Fibroblast of skin of left quadriceps (primary cell): Measurements from ENCODE around the gene BTBD9.

ENCODE experiments used
- DNase-seq, 2 experiments: peaks; one replicate each; pipeline ENCODE4 v3.0.0-alpha.2; 2013; ENCODE audit warnings: low read depth in 2 of 2

BTBD9 gene

DNA sequence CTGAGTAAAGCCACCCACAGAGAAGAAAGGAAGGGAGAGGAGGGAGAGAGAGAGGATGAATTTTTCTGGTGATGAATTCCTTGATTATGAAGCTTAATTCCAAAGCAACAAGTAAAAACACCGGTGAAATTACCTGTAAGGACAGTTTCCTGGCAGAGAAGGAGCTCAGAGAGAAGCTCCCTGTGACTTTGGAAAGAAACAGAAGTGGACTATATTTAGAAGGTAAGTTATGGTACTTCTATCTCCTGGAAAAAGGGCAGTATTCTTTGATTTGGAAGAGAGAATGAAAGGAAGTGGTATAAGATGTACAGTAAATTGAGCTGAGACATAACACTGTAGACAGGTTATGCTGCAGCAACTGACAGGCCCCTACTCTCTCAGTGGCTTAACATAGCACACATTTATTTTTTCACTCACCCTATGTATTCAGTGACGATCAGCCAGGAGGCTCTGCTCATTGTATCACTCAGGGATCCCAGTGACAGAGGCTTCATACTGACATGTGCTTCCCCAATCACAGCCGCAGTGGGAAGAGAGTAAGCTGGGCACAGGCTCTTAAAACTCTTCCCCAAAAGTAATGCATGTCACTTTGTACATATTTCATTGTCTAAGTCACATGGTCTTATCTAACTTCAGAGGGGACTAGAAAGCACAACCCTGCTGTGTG lies 349.5 kb downstream of the BTBD9 start:
- no peak for DNase-seq

- DNase-seq = no peak
Measured at GRCh38 chr6:38287487-38287886, 352.2 kb downstream of the BTBD9 start.

DNA sequence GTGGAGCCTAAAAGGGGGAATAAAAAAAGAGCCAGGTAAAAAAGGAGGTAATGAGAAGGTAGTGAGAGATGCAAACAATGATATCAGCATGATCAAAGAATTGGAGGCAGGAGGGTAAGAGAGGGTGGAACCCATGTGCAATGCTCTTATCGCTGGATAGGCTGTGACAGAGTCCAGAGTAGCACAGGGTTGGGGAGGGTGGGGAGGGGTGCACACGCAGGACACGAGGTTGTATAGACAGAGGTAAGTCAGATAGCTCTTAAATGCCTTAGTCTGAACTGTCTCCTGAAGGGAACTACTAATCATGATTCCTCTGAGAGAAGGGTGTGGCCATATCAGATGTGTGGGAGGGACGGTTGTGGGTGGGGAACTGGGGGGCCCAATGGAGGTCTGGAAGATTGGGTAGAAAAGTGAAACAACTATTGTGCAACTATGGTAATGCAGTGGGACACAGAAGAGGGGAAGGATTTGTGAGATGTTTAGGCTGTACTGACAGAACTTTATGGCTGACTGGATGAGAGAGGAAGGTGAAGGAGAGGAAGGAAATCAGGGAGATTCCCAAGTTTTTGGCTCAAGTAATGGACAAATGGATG lies 354.8 kb downstream of the BTBD9 start:
- DNase-seq = no peak

GRCh38 chr6:38283734-38284362 lies 355.9 kb downstream of the BTBD9 start:
- no peak for DNase-seq

DNA sequence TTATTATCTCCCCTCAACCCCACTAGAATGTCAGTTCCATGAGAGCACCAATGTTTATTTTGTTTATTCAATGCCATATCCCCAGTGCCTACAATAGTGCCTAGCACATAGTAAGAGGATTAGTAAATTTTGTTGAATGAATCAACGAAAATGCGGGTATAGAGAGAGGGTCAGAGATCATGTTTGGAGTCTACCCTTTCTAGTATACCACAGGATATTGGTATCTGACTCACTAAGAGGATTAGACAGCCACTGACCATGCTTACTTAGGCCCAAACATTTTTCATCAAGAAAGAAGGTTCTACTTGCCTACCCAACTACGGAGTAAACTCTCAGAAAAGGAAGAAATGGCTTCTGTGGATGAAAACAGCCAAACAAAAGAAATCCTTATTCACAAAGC lies 356.8 kb downstream of the BTBD9 start:
- no peak for DNase-seq

DNA sequence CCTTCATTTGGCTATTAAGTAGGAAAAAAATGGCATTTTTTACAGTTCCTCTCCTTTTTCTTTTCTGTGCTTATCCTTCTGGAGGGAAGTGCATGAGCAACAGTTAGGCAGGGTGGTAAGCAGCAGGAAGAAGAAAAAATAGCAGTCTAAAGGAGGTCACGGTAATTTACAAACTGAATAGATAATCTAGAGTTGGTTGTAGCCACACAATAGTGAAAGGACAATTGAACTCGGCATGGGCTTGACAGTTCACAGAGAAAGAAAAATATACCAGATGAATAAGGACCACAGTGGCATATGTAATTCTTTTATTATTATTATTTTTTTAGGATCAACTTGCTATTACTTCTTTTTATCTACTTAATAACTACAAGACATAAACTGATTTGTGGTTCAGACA lies 358.6 kb downstream of the BTBD9 start:
- no peak for DNase-seq

GRCh38 chr6:38279963-38280588 lies 359.7 kb downstream of the BTBD9 start:
- DNase-seq = no peak

- no peak for DNase-seq
Measured at GRCh38 chr6:38279423-38279822, 360.3 kb downstream of the BTBD9 start.

DNA sequence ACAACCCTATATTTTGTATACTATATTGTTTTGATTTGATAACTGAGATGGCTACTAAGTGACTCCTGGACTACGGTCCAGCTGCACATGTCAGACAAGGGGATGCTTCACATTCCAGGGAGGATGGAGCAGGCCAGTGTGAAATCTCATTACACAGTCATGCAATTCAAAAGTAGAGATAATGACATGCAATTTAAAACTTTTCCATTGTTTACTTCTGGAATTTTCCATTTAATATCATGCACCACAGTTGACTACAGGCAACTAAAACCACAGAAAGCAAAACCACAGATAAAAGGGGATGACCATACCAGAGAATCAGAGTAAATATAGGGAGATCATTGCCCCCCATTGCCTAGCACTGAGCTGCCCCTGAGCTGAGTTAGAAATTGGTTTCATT lies 366.4 kb downstream of the BTBD9 start:
- DNase-seq = no peak

DNA sequence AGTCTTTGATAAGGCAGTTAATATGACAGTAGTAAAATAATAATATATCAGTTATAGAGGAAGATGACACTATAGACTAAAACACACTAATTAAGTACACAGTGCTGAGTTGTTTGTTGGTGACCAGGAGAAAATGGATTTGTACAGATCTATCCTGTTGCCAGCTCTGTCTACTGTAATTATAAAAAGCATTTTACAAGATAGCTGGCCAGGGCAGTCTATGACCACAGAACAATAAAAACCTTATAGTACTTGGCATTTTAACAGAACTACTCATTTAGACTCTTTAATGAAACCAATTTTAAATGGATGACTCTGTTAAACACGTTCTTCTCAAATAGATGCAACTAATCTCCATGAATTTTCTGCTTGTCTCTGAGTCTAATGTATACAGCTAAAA lies 367.5 kb downstream of the BTBD9 start:
- DNase-seq = no peak

DNA sequence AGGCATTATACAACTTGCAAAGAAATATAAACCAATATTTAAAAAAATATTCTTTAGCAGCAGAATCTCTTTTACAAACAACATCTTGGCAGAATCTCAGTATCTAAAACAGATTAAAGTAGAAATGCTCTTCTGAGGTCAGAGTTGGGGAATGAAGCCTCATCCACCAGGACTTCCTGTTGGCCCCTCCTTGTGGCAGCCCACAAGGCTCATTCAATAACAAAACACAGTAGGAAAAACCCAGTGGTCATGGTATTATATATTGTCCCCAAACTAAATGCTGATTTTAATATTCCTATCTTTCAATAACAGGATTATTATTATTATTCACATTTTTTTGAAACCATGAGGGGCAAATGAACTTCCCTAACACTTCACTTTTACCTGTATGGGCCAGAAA lies 368.6 kb downstream of the BTBD9 start:
- DNase-seq = no peak

DNA sequence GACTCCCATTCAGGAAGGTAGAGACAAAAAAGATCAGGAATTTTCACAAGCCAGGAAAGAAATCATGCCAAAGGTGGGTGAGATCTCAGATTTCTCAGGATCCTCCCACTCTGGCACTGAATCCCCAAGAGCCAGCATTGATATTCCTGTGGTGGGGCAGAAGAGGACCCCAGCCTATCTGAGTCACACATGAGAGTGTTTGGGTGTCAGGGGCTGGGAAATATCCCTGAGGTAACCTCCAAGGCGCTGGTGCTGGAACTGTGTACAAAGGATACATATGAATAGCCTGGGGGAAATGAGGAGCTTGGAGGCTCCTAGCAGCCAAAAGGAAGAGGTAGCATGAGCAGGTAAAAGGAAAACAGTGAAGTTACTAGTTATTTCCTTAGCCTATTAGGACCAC lies 369.4 kb downstream of the BTBD9 start:
- no peak for DNase-seq

DNA sequence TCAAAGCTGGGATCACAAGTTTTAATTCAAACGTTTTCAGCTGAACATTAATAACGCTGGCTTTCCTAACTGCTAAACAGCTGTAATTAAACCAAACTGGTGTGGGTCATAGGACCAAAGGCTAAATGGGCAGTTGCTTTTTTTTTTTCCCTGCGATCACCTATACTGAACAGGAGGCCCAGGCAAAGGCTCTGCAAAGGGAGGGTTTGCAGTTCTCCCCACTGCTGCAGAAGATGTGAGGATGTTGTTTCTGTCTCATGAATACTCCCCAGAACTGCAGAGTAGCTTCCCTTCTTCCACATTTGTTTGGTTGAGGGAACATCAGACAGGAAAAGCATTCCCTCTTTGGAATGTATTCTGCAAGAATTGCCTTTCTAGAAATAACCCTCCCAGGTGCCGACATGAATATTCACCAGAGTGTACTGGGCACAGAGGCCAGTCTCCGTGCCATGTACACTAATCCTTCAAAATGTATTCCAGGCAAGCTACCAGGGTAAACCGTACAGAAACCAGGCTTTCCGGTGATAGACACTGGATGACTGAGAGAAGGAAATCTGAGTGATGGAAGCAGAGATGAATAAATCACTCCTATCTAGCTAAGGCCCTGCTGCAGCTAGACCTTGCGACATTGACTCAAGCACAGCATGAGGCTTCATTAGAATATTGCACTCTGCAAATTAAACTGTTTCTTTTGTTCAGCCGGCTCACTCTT lies 370.1 kb downstream of the BTBD9 start:
- no peak for DNase-seq

DNA sequence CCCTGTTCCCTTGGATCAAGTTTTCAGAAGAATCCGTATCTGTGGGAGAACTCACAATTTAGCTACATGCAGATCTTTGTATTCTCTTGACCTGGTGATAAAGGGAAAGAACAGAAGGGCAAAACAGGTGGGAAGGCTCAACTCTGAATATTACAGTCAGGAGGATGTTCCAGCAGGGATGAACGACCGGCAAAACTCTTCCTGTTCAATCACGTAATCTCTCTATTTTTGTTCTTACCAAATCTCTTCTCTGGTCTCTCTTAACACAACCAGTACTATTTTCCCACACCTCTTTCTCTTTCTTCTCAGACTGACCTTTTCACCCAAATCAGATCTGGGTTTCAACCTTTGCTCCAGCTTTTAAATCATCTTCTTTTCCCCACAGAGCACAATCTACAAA lies 371.4 kb downstream of the BTBD9 start:
- DNase-seq = no peak

DNA sequence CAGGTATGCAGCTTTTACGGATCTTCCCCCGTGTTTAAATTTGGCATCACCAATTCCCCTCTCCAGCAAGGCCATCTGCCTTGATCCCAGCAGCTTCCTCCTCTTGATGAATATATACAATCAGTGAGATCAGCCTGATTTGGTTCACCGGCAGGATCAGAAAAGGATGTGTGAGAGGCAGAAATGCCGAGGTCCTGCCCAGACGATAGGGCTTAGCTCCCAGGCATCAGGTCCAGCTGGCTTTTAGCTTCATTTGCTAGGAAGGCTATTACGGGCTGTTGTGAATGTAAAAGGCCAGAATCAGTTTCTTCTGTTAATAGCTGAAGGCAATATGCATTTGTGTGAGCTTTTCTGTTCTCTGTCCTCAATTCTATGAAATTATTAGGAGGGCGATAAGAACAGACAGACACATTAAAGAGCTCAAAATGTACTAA lies 372.8 kb downstream of the BTBD9 start:
- no peak for DNase-seq

- no peak for DNase-seq
Measured at GRCh38 chr6:38264605-38265004, 375.1 kb downstream of the BTBD9 start.

GRCh38 chr6:38262609-38263008 lies 377.1 kb downstream of the BTBD9 start:
- no peak for DNase-seq

GRCh38 chr6:38262026-38262425 lies 377.7 kb downstream of the BTBD9 start:
- DNase-seq = peak; percentile 75 to 76

DNA sequence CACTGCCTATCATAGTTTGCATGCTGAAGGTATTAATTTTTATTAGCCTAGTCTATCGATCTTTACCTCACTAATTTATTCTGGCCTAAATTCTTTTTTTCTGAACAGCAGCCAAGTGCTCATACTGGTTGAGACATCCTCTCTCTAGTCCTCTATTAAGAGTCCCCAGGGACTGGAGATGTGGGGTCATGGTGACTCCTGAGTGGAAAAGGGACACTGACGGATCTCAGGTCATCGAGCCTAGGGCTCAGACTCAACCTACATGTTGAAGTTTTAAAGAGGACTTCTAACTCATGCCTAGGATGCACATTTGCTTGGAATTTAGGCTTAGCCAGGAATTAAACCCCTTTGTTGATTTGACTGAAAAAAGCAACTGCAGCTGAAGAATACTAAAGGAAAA lies 378.1 kb downstream of the BTBD9 start:
- DNase-seq = no peak

- DNase-seq = peak; percentile 42 to 44
Measured at GRCh38 chr6:38259736-38260135, 380.0 kb downstream of the BTBD9 start.

- DNase-seq = no peak
Measured at GRCh38 chr6:38248500-38249234, 391.1 kb downstream of the BTBD9 start.

DNA sequence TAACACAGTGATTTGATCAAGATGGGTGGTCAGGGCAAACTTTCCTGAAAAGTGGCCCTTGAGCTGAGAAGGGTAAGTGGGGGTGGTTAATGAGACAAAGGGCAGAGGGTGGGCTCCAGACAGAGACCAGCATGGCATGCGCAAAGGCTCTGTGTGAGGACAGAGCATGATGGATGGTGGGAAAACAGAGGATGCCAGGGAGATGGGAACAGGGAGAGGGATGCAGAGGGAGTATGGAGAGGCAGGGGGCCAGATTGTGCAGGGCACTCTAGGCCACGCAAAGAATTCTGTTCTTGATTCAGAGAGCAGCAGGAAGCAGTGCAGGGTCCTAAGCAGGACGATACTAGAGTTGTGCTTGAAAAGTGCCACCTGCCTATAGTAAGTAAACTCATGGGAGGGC lies 394.4 kb downstream of the BTBD9 start:
- no peak for DNase-seq
